Stimulated activated memory B cell treated with anti-CD40 and anti-IgM and Interleukin-4, amounts not matched to agents 10 μg/mL and 1 μg/mL and 100 μg/mL, for 72 hours (primary cell): Measurements from ENCODE around the gene VANGL2.

Source experiments
- ATAC-seq: fragments of 150-1000 bp; cut with Tn5 transposase; 2 replicates; pipeline ENCODE4 v1.10.0; 2021
- H3K27ac Mint-ChIP-seq: one replicate; pipeline ENCODE4 v1.8.0; 2022; ENCODE audit warnings: mild to moderate bottlenecking, mixed read lengths
- H3K27me3 Mint-ChIP-seq: one replicate; pipeline ENCODE4 v1.8.0; 2022; ENCODE audit warnings: mixed read lengths
- H3K36me3 Mint-ChIP-seq: one replicate; pipeline ENCODE4 v1.8.0; 2022; ENCODE audit warnings: mixed read lengths
- H3K4me1 Mint-ChIP-seq: one replicate; pipeline ENCODE4 v1.8.0; 2022; ENCODE audit warnings: mixed read lengths
- H3K4me3 Mint-ChIP-seq: one replicate; pipeline ENCODE4 v1.8.0; 2022; ENCODE audit warnings: mild to moderate bottlenecking, moderate library complexity, mixed read lengths
- H3K9me3 Mint-ChIP-seq: one replicate; pipeline ENCODE4 v1.8.0; 2022; ENCODE audit warnings: mixed read lengths

Gene VANGL2

DNA sequence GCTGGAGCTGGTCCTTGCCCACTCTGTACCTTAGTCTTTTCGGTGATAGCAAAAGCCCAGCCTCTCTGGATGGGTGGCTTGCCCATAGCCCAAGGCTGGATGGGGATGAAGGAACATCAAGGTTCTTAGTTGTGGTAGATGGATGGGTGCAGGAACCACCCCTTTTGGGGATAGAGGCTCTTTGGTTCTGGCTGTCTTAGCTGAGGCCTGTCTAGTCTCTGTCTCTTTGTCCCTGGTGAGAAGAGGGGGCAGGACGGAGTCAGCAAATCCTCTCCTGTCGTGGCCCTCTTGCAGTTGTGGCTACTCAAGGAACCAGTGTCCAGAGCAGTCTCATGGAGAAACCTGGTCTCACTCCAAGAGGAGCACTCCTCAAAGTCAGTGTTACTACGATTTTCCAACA, 8.5 kb downstream of the VANGL2 start:
- Mint-ChIP-seq H3K9me3 (no peaks in the 10 kb centered on the region), H3K27ac (no peak overlapping the region), H3K27me3 (no peaks in the 10 kb centered on the region), H3K4me3 (no peak overlapping the region), H3K4me1 (peaks cover 4% of the 10 kb centered on the region), H3K36me3 (no peaks in the 10 kb centered on the region)
- ATAC-seq = no peak

DNA sequence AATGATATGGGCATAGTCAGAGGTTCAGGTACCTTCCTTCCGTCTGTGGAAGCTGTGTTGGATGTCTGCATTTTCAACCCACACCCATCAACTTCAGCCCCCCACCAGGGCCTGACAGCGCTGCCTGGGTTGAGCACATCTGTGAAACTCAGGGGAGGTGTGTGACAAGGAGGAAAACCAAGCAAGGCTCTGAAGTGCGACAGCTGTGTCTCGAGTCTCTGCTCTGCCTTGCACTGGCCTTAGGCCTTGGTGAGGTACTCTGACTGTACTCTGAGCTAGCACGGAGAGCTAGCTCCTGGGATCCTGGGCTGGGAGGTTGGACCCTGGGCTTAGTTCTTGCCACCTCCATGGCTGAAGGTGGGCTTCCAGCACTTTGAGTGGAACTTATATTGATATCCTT, 9.1 kb downstream of the VANGL2 start:
- Mint-ChIP-seq H3K4me1 (no peaks in the 10 kb centered on the region), H3K27me3 (no peaks in the 10 kb centered on the region), H3K4me3 (no peak overlapping the region), H3K36me3 (no peaks in the 10 kb centered on the region), H3K9me3 (no peaks in the 10 kb centered on the region), H3K27ac (no peak overlapping the region)
- no peak for ATAC-seq

- Mint-ChIP-seq H3K4me1 (no peaks in the 10 kb centered on the region), H3K27me3 (no peaks in the 10 kb centered on the region), H3K36me3 (no peaks in the 10 kb centered on the region), H3K4me3 (no peak overlapping the region), H3K27ac (no peak overlapping the region), H3K9me3 (no peaks in the 10 kb centered on the region)
- ATAC-seq = no peak
These were observed 10.1 kb downstream of the VANGL2 start for GRCh38 chr1:160410406-160411005.

- H3K36me3 Mint-ChIP-seq = no peaks in the 10 kb centered on the region
- H3K4me3 Mint-ChIP-seq = no peak overlapping the region
- H3K27me3 Mint-ChIP-seq = no peaks in the 10 kb centered on the region
- no peak for ATAC-seq
- H3K4me1 Mint-ChIP-seq = no peaks in the 10 kb centered on the region
- no peaks in the 10 kb centered on the region for H3K9me3 Mint-ChIP-seq
- no peak overlapping the region for H3K27ac Mint-ChIP-seq
These were observed 11.1 kb downstream of the VANGL2 start for GRCh38 chr1:160411271-160412027.

DNA sequence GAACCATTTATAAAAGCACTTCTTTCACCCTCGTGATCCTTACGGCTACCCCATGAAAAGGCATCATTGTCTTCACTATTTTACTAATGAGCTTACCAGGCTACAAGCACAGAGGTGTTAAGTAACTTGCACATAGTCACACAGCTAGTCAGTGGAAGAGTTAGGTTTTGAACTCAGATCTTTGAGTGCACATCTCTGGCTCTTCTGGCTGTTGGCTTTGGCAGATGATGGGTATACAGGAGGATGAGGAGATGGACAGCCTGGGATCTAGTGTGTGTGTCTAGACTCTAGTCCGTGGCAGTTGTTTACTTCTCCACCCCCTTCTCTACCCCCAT, 11.6 kb downstream of the VANGL2 start:
- no peaks in the 10 kb centered on the region for H3K4me1 Mint-ChIP-seq
- no peak overlapping the region for H3K4me3 Mint-ChIP-seq
- no peaks in the 10 kb centered on the region for H3K27me3 Mint-ChIP-seq
- no peaks in the 10 kb centered on the region for H3K9me3 Mint-ChIP-seq
- no peaks in the 10 kb centered on the region for H3K36me3 Mint-ChIP-seq
- no peak for ATAC-seq
- no peak overlapping the region for H3K27ac Mint-ChIP-seq

- H3K27ac Mint-ChIP-seq = no peak overlapping the region
- H3K36me3 Mint-ChIP-seq = no peaks in the 10 kb centered on the region
- no peak overlapping the region for H3K4me3 Mint-ChIP-seq
- no peaks in the 10 kb centered on the region for H3K27me3 Mint-ChIP-seq
- no peak for ATAC-seq
- no peaks in the 10 kb centered on the region for H3K4me1 Mint-ChIP-seq
- no peaks in the 10 kb centered on the region for H3K9me3 Mint-ChIP-seq
These were observed 13.4 kb downstream of the VANGL2 start for GRCh38 chr1:160413716-160414115.

DNA sequence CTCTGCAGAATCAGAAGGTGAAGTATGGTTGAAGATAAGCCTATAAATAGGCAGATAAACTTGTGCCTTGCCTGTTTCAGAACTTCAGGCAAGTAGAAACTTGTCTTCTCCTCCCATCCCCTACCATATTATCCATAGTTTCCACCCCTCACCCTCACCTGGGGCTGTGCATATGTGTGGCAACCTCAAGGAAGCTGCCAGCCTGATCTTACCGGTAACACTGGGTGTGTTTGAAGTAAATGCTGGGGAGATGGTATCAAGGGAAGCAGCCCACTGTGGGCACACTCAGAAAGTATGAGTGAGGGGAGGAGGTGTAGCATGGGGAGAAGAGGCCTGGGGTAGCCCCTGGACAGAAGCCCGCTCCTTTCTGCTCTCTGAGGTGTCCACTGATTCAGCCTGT, 14.5 kb downstream of the VANGL2 start:
- H3K4me3 Mint-ChIP-seq = no peak overlapping the region
- H3K4me1 Mint-ChIP-seq = no peaks in the 10 kb centered on the region
- H3K36me3 Mint-ChIP-seq = no peaks in the 10 kb centered on the region
- H3K9me3 Mint-ChIP-seq = no peaks in the 10 kb centered on the region
- H3K27ac Mint-ChIP-seq = no peak overlapping the region
- ATAC-seq = no peak
- H3K27me3 Mint-ChIP-seq = peaks cover under 1% of the 10 kb centered on the region

DNA sequence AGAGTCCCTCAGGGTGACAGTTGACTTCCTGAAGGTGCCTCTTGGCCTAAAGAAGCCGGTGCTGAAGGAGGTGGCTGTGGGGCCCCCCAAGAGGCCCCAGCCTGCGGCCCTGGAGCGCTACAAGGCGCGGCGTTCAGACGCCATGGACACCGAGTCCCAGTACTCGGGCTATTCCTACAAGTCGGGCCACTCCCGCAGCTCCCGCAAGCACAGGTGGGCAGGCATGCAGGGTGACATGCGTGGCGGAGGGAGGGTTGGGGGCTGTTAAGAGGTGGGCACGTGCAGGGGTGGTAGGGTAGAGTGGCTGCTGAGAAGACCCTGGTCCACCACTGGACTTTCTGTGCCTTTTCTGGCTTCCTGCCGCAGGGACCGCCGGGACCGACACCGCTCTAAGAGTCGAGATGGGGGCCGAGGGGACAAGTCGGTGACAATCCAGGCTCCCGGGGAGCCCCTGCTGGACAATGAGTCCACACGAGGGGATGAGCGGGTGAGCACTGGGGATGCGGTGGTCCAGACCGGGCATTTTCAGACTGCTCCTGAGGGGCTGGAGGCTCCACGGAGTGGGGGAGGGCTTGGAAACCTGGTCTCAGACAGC, 15.4 kb downstream of the VANGL2 start:
- peaks cover 9% of the 10 kb centered on the region for H3K27me3 Mint-ChIP-seq
- ATAC-seq = no peak
- no peaks in the 10 kb centered on the region for H3K36me3 Mint-ChIP-seq
- H3K9me3 Mint-ChIP-seq = no peaks in the 10 kb centered on the region
- H3K4me3 Mint-ChIP-seq = no peak overlapping the region
- H3K27ac Mint-ChIP-seq = no peak overlapping the region
- H3K4me1 Mint-ChIP-seq = no peaks in the 10 kb centered on the region

GRCh38 chr1:160416369-160416768, 16.0 kb downstream of the VANGL2 start:
- H3K36me3 Mint-ChIP-seq = no peaks in the 10 kb centered on the region
- ATAC-seq = no peak
- no peaks in the 10 kb centered on the region for H3K9me3 Mint-ChIP-seq
- peaks cover 9% of the 10 kb centered on the region for H3K27me3 Mint-ChIP-seq
- H3K27ac Mint-ChIP-seq = no peak overlapping the region
- no peaks in the 10 kb centered on the region for H3K4me1 Mint-ChIP-seq
- no peak overlapping the region for H3K4me3 Mint-ChIP-seq

GRCh38 chr1:160418483-160418882, 18.1 kb downstream of the VANGL2 start:
- H3K27ac Mint-ChIP-seq = no peak overlapping the region
- H3K9me3 Mint-ChIP-seq = no peaks in the 10 kb centered on the region
- peaks cover 9% of the 10 kb centered on the region for H3K27me3 Mint-ChIP-seq
- no peaks in the 10 kb centered on the region for H3K4me1 Mint-ChIP-seq
- H3K4me3 Mint-ChIP-seq = no peak overlapping the region
- ATAC-seq = no peak
- no peaks in the 10 kb centered on the region for H3K36me3 Mint-ChIP-seq

DNA sequence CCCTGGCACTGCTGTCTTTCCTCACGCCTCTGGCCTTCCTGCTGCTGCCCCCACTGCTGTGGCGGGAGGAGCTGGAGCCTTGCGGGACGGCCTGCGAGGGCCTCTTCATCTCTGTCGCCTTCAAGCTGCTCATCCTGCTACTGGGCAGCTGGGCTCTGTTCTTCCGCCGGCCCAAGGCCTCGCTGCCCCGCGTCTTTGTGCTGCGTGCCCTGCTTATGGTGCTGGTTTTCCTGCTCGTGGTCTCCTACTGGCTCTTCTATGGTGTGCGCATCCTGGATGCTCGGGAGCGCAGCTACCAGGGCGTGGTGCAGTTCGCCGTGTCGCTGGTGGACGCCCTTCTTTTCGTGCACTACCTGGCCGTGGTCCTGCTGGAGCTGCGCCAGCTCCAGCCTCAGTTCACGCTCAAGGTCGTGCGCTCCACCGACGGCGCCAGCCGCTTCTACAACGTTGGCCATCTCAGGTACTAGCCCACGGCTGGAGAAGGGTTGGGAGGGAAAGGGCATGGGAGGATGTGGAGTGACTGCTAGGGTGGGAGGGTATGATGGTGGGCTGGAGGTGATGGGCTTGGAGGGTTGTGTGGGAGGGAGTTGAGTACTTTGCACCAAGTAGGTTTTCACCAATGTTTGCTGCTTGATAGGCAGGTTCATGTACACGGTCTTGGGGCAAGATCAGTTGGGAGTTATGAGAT, 18.9 kb downstream of the VANGL2 start:
- Mint-ChIP-seq H3K36me3 (no peaks in the 10 kb centered on the region), H3K4me1 (no peaks in the 10 kb centered on the region), H3K27me3 (peaks cover 9% of the 10 kb centered on the region), H3K4me3 (no peak overlapping the region), H3K9me3 (no peaks in the 10 kb centered on the region), H3K27ac (no peak overlapping the region)
- no peak for ATAC-seq

- no peak for ATAC-seq
- no peaks in the 10 kb centered on the region for H3K4me1 Mint-ChIP-seq
- no peak overlapping the region for H3K27ac Mint-ChIP-seq
- no peaks in the 10 kb centered on the region for H3K36me3 Mint-ChIP-seq
- H3K9me3 Mint-ChIP-seq = no peaks in the 10 kb centered on the region
- no peak overlapping the region for H3K4me3 Mint-ChIP-seq
- peaks cover 9% of the 10 kb centered on the region for H3K27me3 Mint-ChIP-seq
These were observed 19.4 kb downstream of the VANGL2 start for GRCh38 chr1:160419838-160420169.

GRCh38 chr1:160420881-160421842, 20.8 kb downstream of the VANGL2 start:
- ATAC-seq = no peak
- Mint-ChIP-seq H3K27ac (no peak overlapping the region), H3K36me3 (no peaks in the 10 kb centered on the region)

DNA sequence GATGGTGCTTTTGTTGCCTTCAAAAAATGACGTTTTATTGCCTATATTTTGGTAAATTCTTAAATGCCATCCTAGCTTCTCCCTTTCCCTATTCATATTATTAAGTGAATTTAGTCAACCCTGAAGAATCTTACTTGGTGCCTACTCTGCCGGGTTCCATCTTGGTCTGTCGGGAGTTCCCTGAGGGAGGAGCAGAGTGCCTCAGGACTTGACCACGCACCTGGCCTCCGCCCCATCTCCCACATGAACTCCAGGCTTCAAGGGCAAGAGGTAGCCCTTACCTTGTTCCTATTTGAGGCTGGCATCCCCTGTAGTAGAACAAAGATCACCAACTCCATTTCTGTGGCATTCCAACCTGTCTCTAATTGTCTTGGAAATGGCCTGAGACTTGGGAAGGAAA, 21.5 kb downstream of the VANGL2 start:
- Mint-ChIP-seq H3K27me3 (peaks cover 9% of the 10 kb centered on the region), H3K4me1 (no peaks in the 10 kb centered on the region), H3K27ac (no peak overlapping the region), H3K36me3 (no peaks in the 10 kb centered on the region), H3K9me3 (no peaks in the 10 kb centered on the region), H3K4me3 (no peak overlapping the region)
- no peak for ATAC-seq

More at GRCh38 chr1:160420881-160421842, 20.8 kb downstream of the VANGL2 start:
- H3K27me3 Mint-ChIP-seq = peaks cover 9% of the 10 kb centered on the region
- H3K4me1 Mint-ChIP-seq = no peaks in the 10 kb centered on the region
- H3K9me3 Mint-ChIP-seq = no peaks in the 10 kb centered on the region
- no peak overlapping the region for H3K4me3 Mint-ChIP-seq

GRCh38 chr1:160423966-160424365, 23.6 kb downstream of the VANGL2 start:
- Mint-ChIP-seq H3K9me3 (no peaks in the 10 kb centered on the region), H3K27ac (no peak overlapping the region), H3K4me1 (peaks cover 13% of the 10 kb centered on the region), H3K36me3 (no peaks in the 10 kb centered on the region), H3K4me3 (no peak overlapping the region), H3K27me3 (peaks cover 9% of the 10 kb centered on the region)
- ATAC-seq = no peak
